CD4-positive, alpha-beta T cell treated with Interleukin-12 subunit alpha and Interleukin-12 subunit beta, for 1 hour (primary cell): ENCODE measurements around the gene TMEM255A.

Experiments
- DNase-seq: peaks from one replicate; pipeline ENCODE4 v3.0.0-alpha.2; 2020

Gene TMEM255A

DNA sequence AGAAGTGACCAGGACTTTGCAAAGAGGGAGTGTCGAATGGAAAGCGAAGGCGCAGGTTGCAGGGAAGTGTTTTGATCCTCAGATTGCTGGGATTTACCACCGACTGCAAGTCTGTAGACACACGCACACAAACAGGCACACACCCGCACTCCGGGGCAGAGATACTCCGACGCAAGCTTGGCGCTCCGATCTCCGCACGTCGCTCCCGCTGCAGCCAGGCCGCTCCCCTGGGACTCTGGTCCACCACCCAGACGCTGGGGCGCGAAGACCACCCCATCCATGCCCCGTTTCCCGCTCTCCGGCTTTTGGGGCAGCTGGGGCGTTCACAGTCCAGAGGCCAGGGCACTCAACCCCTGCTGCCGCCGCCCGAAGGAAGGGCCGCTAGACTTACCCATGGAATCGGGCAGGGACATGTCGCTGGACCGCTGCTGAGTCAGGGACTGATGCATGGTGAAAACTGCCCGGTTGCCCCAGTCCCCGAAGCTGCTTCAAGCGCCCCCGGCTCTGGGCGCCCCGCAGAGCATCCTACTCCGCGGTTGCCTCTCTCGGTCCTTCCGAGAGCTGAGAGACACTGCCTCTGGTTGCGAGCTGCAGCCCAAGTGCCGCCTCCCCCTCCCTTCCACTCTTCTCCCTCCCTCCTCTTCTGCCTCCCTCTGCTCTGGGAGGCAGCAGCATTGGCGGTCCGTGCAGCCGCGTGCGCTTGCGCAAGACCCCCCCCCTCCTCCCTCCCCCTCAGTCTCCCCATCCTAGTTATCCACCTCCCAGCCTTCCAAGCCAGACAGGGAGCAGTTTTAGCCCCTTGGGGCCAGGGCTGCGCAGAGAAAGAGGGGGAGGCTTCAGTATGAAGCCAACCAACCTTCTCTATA is at the start of gene TMEM255A:
TMEM255A (minus strand) TSS at position 601 of the 866 bp plus-strand sequence; CDS start at position 449, 152 bp downstream.
- DNase-seq, result no peak

DNA sequence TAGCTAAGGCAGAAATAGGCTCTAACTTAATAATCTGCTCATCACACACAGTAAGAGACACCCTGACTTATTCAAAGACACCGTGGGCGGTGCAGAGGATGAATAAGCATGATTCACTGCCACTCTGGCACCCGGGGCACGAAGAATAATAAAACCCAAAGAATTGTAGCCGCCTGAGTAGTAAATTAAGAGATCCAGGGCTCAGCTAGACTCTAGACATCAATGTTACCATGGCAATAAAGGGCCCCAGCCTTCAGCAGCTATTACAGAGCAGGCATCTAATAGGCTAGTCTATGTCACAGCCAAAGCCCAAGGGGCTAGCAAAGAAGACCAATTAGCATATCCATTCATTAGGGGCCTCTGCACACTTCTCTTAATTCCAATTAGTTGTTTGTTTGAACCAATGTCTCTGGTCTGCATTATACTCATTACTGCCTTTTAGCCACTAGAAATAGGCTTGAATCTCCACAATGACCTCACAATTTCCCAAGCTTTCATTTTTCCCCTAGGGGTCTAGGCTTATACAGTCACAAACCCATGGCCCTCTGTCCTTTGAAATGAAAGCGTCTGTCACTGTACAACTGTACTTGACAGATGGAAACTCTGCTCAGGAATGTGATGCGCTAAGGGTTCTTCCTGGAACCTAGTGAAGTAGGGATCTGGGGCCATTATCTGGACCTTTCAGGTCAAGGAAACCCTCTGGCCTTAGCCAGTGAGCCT is 47.6 kb upstream of the TMEM255A start:
- no peak for DNase-seq

DNA sequence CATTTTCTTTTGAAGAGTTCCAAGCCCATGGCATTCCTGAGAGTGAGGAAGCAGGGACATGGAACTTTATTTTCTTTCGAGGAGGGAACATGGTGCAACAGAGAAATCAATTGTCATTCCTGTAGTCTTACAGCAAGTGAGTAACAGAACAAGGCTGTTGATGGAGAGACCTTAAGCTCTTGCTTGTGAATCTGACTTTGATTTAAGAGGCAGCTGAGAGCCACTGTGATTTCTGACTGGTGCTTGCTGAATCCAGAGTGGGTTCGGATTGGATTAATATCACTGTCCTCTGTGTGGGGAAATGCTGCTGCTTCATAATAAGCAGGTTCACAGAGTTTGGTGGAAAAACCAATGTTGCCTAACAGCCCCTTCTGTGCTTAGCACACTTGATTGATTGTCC is 45.9 kb upstream of the TMEM255A start:
- DNase-seq, result no peak

DNA sequence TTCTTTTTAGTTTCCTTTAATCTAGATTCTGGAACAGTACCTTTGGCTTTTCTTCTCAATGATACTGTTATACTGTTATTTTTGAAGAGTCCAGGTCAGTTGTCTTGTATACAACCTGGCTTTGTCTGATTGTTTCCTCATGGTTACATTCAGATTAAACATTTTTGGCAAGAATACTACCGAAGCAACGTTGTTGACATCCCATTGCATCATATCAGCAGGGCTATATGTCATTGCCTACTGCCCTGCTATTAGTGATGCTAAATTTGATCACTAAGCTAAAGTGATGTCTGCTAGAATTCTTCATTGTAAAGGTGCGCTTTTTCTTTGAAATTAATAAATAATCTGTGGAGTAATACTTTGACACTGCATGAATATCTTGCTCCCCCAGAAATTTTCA is 44.8 kb upstream of the TMEM255A start:
- DNase-seq, result no peak

DNA sequence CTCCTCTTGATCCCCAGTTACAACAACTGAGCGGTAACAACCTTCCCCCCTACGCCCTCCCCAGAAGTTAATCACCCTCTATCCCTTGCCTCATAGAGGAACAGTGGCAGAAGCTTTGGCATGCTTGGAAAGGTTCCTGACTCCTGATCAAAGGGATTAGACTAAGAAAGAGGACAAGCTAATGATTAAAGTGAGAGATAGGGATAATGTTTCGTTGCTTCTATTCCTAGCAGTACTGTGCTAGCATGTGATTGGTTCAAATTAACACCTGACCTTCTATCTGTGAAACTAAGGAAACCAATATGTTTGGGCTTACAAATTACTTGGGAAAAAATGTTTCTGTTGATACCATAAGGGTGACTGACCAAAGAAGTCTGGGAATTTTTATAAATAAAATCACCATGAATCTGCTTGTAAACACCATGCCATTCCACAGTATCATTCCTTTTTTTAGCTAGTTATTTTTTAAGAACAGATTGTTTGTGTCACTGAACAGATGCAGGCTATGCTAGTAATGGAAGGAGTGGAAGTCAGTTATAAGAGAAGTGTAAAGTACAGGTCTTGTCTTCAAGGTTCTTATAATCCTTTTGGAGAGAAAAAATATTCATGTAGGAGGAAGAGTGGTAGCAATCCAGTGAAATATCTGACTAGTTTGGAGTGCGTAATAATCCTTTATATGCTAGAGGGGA is 39.3 kb upstream of the TMEM255A start:
- DNase-seq, result no peak

DNA sequence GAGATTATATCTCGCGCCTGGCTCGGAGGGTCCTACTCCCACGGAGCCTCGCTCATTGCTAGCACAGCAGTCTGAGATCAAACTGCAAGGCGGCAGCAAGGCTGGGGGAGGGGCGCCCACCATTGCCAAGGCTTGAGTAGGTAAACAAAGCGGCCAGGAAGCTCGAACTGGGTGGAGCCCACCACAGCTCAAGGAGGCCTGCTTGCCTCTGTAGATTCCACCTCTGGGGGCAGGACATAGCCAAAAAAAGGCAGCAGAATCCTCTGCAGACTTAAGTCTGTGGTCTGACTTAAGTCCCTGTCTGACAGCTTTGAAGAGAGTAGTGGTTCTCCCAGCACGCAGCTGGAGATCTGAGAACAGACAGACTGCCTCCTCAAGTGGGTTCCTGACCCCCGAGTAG is 33.3 kb upstream of the TMEM255A start:
- DNase-seq, result peak; percentile 17

DNA sequence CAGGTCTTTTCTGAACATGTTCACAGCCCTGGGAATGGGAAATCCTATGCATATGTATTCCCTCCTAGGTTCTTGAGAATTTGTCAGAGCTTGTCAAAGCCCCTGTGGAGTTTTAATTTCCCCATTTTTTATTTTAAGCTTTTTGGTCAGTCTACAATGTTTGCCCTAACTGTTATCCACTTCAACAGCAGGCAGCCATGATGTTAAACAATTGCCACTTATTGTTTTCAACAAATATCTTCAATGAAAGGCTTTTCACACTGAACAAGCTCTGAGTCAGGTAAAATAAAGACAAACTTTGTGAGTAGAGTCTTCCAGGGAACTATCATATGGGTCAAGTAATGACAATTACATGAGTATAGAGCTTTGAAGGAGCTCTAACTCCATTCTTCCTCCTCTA is 25.6 kb upstream of the TMEM255A start:
- no peak for DNase-seq

DNA sequence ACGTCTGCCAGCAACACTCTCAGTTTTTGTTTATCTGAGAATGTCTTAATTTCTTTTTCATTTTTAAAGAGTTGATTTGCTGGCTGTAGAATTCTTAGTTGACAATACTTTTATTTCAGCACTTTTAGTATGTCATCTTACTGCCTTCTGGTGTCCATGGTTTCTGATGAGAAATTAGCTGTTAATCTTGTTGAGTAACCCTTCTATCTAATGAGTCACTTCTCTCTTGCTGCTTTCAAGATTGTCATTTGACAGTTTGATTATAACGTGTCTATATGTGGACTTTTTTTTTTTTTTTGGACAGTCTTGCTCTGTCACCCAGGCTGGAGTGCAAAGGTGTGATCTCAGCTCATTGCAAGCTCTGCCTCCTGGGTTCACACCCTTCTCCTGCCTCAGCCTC is 24.0 kb upstream of the TMEM255A start:
- no peak for DNase-seq

DNA sequence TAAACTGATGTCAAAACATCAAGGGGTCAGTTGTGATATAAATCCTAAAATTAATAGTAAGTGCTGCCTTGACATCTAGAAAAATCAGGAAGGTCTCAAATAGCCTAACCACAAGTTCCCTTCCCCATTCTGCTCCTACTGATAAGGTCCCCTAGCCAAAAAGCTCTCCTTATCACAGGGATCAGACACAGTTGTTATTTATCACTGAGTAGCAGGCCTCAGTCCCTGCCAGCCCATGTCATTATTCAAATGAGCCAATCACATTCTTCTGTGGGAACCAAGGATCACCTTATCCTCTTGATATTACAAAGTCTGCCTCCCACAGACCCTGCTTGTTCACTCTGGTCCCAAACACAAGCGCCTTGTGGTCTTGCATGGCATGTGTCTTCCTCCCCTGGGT is 23.3 kb upstream of the TMEM255A start:
- no peak for DNase-seq

DNA sequence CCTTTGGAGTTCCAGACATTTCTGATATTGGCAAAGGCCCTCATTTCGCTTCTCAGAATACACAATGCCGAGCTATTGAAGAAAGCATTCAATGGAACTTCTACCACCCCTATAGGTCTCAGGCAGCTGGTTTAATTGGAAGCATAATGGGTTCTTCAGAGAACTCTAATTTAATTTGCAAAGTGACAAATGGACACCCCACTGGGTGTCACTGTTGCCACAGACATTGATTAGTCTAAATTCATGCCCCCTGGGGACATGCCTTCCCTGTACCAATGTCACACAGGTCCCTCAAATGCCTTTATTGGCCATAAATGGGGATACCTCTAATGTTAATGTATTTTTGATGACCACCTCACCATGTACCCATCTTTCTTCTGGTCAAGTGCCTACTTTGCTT is 22.9 kb upstream of the TMEM255A start:
- DNase-seq, result peak; percentile 19

DNA sequence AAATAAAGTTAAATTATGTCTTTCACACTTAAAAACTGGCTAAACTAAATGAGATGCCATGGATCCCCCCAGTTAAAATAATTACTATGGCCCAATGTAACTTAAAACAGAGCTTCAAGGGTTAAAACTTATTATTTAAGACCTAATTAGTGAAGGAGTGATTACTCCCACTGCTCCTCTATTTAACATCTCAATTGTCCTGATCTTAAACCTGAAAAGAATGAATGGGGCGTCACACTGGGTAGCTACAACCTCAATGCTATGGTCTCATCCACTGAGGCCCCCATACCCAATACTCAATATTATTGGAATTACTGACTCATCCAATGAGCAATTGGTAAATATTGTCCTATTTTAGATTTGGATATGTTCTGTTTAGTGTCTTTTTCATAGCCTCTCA is 21.1 kb upstream of the TMEM255A start:
- no peak for DNase-seq

DNA sequence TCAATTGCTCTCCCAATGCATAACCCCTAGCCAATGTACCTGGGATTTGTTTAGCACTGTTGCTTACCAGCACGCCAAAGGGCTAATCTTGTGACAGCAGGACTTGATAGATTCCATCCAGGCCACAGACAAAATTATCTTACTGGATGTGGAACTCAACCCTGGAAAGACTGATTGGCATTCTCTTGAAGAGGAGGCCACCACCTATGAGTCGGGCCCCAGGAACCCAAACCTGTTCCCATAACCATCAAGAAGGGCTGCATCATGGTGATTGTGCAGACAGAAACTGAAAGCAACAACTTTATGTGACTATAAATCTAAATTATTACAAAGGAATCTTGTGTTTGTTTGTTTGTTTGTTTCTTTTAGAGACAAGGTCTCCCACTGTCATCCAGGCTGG is 19.9 kb upstream of the TMEM255A start:
- DNase-seq, result no peak

DNA sequence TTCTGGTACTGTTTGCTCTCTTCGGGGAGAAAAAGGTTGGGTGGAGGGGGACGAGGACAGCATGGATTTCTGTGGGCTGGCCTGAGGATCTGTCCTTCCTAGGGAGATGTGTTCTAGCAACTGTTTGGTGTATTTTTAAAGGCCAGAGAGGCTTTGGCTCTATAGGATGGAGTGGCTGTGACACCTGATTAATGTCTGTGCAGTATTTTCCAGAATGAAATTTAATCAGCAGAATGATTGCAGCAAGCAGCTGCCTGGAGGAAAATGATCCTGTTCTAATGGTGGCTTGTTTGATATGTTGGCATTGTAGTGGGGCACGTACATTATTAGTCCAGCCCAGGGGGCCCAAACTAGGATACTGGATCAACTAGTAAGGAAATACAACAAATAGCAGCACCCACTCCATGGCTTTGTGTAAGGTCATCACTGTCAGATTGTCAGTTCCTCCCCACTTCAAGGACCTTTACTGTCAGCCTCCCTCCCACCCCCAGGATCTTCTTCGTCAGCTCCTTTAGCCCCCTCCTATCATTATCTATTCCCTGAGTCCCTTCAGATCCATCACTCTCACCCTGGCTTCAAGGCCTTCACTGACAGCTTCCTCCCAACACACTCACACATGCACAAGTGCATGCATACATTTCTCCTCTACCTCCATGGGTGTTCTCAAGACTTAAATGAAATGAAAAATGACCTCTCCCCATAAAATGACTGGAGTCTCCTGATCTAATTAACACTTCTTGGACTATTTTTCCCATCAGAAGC is 10.4 kb upstream of the TMEM255A start:
- DNase-seq, result no peak

DNA sequence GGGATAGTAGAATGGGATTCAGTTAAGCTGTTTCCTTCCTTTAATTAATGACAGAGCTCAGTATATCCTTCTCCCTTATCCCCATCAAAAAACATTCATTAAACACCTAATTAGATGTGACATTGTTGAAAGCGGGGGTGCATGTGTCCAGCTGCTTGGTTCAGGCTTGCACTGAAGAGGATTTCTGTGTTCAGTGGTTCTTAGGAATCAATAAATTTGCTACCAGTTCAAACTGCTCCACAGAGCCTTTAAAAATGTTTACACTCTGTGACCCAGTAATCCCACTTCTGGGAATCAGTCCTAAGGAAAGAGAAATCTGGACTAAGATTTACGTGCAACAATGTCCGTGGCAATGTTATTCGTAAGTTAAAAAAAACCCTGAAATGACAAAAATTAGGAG is 7.2 kb upstream of the TMEM255A start:
- no peak for DNase-seq

DNA sequence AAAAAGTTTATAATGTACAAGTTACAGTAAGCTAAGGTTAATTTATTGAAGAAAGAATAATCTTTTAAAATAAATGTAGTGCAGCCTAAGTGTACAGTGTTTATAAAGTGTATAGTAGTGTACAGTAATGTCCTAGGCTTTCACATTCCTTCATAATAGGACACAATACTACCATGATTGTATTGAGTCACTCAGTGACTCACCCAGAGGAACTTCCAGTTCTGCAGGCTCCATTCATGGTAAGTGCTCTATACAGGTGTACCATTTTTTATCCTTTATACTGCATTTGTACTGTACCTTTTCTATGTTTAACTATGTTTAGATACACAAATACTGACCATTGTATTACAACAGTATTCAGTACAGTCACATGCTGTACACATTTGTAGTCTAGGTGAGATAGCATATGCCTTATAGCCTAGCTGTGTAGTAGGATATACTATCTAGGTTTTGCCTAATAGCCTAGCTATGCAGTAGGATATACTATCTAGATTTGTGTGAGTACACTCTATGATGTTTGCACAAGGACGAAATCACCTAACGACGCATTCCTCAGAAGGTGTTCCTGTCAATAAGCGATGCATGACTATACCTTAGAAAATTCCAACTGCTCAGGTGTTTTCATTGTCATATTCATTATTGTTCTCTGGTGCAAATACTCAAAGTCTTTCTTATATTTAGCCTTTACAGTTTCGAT is 5.5 kb upstream of the TMEM255A start:
- no peak for DNase-seq

DNA sequence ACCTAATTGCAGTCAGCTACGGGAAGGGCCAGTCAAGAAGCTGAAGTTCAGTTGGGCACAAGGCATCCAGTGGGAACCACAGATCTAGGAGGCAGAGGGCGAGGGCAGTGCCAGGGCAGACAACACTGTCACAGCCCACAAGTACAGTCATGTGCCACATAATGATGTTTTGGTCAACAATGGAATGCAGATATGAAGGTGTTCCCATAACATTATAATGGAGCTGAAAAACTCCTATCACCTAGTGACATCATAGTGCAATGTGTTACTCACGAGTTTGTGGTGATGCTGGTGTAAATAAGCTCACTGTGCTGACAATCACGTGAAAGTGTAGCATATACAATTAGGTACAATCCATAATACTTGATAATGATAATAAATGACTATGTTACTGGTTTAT is 4.5 kb upstream of the TMEM255A start:
- no peak for DNase-seq

DNA sequence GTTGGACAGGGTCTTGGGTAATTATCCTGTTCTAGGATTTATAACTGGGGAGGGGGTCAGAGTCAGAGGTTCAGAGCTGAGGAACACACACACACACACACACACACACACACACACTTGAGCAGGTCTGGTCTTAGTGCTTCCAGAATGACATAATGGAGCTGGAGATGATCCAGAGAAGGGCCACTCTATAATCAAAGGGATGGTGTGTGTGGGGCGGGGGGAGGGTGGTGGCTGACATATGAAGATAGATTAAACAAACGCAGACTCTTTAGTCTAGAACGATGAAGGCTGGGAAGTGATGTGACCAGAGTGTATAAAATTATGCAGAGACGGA is 434 bp upstream of the TMEM255A start:
- DNase-seq, result no peak

DNA sequence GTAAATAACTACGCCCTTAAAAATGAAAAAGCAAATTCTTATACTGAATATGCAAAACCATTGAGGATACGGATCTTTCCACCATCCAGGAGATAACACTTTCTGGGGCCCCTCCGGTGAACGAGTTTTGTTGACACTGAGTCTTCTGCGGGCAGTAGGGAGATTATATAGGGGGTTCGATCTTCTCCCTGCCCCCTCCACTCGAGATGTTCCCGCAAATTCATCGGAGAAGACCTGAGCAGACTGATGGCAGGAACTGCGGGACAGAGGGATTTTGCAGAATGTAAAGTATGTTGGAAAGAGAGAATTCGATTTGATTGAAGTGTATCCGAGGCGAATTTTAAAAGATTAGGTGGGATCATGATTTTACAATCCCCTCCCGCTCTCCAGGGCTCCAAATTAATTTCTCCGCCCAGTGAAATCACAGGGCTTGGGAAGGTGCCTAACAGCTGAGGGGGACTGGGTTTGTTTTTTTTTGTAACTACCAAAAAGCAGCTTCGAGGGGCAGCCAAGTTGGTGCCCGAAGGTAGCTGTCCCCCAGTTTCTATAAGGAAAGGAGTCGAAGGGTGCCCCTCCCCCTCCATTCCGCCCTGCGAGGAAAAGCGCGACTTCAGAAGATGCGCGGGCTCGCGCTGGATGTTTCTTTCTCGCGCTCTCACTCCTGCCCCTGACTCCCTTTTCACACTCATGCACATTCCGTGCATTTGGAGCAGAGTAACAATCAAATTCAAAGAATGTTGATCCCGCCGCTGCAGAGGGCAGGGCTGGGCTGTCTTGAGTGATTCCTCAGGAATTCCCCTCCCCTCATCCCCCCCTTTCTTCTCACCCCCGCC is 1.2 kb downstream of the TMEM255A start:
- no peak for DNase-seq

DNA sequence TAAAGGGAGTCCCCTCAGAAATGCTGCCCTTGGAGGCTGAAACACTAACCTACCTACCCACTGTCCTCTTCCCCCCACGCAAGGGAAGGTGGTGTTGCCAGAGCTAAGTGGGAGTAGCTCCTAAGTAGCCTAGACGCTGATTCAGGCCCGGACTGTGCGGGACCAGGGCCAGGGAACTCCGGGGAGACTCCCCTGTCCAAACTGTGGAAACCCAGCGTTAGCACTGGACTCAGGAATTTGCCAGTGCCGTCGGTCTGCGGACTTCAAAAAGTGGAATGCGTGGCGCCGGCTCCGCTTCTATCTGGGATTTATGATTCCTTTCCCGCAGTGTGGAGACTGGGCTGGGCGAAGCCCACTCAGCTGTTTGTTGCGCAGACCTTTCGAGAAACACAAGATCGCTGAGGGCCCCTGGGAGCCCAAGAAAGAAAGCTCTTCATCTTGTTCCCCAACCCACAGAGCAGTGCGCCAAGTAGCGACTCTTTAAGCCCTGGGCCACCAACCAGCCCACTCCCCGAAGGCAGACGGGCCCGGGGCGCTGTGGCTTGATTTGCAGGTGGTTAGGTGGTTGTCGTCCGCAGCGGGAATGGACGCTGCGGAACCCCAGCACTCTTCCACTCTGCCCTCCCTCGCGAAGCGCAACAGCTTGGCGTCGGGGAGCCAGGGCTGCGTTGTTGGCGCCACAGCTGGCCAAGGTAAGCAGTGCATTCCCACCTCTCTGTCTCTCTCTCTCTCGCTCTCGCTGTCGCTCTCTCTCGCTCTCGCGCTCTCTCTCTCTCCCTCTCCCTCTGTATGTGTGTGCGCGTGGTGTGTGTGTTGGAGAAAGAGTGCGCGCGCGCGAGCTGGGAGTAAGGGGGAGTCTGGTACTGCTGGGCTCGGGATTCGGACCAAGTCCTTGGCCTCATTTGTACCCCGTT is 2.0 kb downstream of the TMEM255A start:
- peak; percentile 84 for DNase-seq

DNA sequence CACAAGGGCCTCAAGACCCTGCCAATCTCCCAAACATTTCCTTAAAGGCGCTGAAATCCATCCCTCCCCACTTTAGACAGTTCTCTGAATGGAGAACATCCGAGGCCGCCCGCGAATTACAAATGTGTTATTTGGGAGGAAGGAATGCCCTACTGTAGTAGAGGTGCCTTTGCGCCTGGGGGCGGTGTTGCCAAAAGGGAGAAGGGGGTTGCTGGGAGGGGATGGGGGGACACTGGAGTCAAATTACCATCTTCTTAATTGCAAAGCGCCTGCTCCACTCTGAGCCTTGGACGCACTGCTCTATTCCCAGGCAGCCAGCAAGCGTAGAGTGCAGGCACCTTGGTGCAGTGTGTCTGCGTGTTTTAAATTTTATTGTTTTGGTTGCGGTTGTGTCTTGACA is 2.7 kb downstream of the TMEM255A start:
- no peak for DNase-seq
